Measurements from ENCODE around the gene ULK2. TPM values are rescaled to one million over a fixed set of nuclear protein-coding genes. Genes with fewer than 3 reads are reported as not detected.
A peak's percentile ranks its signal among the peaks of the same experiment; 100 is the strongest.
"Not testable (repeated sequence)": the region's sequence is repeated elsewhere in the genome, so short reads cannot be mapped to it uniquely, and the experiment has no call there.

ULK2 gene
- total RNA-seq, result 10 to 100 TPM; 16.1 to 17.1 TPM

- H3K9me3 Mint-ChIP-seq, result no peaks in the 10 kb centered on the region
- peak within 1 kb of the TSS; percentile 89 for H3K27ac Mint-ChIP-seq
- peaks cover 10% of the 10 kb centered on the region for H3K36me3 Mint-ChIP-seq (ENCODE audit: low read depth)
- DNase-seq, result peak; percentile 48
- H3K27me3 Mint-ChIP-seq, result no peaks in the 10 kb centered on the region
- ChIA-PET CTCF (interaction anchor here (0.6 to 1.5 kb wide), 3 partner anchors 9 to 141 kb away, joined by 3 to 6 read pairs (median 5); no protein-coding TSS in a partner anchor), POLR2A (no interaction called here)
- peaks cover 26% of the 10 kb centered on the region for H3K4me1 Mint-ChIP-seq
- H3K4me3 Mint-ChIP-seq, result peak within 1 kb of the TSS; percentile 80
Measured at GRCh38 chr17:19867329-19868078, at the start of gene ULK2. Gene ULK2, minus strand, starts transcription at chr17:19867936. Its CDS starts 519 bp downstream, at chr17:19867417.

DNA sequence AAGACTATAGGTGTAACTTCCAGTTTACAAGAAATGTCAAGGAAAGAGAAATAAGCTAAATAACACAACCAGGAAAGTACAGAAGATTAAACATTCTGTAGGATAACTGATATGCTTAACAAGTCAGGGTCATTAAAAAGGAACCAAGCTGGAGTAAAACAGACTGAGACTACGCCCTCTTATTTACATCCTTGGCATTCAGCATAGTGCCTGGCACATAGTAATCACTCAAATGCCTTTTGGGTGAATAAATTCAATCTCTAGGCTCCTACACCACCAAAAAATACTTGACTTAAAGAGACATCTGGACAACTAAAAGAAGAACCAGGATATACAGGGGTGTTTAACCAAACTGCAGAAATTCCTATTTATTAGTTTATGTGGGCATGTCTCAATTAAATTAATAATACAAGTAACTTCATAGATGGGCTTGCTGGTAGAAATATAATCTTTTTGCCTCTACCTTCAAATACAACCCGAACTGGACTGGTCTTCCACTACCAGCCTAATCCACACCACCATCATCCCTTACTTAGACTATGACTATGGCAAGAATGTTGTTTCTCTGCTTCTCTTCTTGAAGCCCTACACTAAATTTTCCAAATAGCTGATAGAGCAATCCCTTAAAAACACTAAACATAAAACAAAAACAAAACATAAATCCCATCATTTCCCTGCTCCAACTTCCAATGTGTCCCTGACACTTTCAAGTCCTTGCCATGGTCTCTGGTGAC is 47.7 kb upstream of the ULK2 start:
- Mint-ChIP-seq H3K27me3 (no peaks in the 10 kb centered on the region), H3K9me3 (no peaks in the 10 kb centered on the region), H3K27ac (no peak overlapping the region), H3K4me3 (no peak overlapping the region), H3K36me3 (ENCODE audit: low read depth) (peaks cover 49% of the 10 kb centered on the region), H3K4me1 (peaks cover 16% of the 10 kb centered on the region)
- DNase-seq, result no peak
- CTCF ChIA-PET, result no interaction called here
- POLR2A ChIA-PET, result no interaction called here

GRCh38 chr17:19911033-19911432 is 43.3 kb upstream of the ULK2 start:
- Mint-ChIP-seq H3K4me1 (peaks cover 12% of the 10 kb centered on the region), H3K9me3 (no peaks in the 10 kb centered on the region), H3K4me3 (no peak overlapping the region), H3K36me3 (ENCODE audit: low read depth) (peaks cover 61% of the 10 kb centered on the region), H3K27me3 (no peaks in the 10 kb centered on the region), H3K27ac (no peak overlapping the region)
- CTCF ChIA-PET, result interaction anchor here (0.6 kb wide), 1 partner anchor 364 kb away, joined by 3 read pairs; no protein-coding TSS in a partner anchor
- POLR2A ChIA-PET, result no interaction called here
- DNase-seq, result no peak

DNA sequence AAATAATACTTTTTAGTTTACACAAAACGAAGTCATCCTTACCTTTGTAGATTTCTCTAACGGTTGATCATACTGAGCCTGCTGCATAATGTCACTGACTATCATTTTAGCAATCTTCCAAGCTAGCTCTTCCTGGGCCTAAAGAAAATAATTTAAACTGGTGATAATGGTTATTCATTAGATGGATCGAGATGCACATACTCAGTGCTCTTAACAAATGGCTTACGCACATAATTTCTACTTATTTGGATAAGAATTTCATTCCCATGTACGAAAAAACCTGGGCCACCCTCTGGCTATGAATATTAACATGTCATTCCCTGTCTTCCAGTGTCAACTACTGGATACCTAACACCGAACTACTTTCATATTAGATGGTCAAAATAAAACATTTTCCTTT is 41.4 kb upstream of the ULK2 start:
- ChIA-PET POLR2A (no interaction called here), CTCF (no interaction called here)
- Mint-ChIP-seq H3K9me3 (no peaks in the 10 kb centered on the region), H3K4me3 (no peak overlapping the region), H3K27me3 (no peaks in the 10 kb centered on the region), H3K27ac (no peak overlapping the region), H3K4me1 (peaks cover 7% of the 10 kb centered on the region), H3K36me3 (ENCODE audit: low read depth) (peaks cover 57% of the 10 kb centered on the region)
- DNase-seq, result no peak

GRCh38 chr17:19905502-19905901 is 37.8 kb upstream of the ULK2 start:
- ChIA-PET CTCF (no interaction called here), POLR2A (no interaction called here)
- Mint-ChIP-seq H3K4me3 (no peak overlapping the region), H3K9me3 (no peaks in the 10 kb centered on the region), H3K36me3 (ENCODE audit: low read depth) (peaks cover 57% of the 10 kb centered on the region), H3K27me3 (no peaks in the 10 kb centered on the region), H3K4me1 (no peaks in the 10 kb centered on the region), H3K27ac (no peak overlapping the region)
- DNase-seq, result no peak

GRCh38 chr17:19904924-19905323 is 37.2 kb upstream of the ULK2 start:
- Mint-ChIP-seq H3K4me3 (no peak overlapping the region), H3K4me1 (no peaks in the 10 kb centered on the region), H3K27me3 (no peaks in the 10 kb centered on the region), H3K9me3 (no peaks in the 10 kb centered on the region), H3K36me3 (ENCODE audit: low read depth) (peaks cover 56% of the 10 kb centered on the region), H3K27ac (no peak overlapping the region)
- ChIA-PET POLR2A (no interaction called here), CTCF (no interaction called here)
- no peak for DNase-seq

DNA sequence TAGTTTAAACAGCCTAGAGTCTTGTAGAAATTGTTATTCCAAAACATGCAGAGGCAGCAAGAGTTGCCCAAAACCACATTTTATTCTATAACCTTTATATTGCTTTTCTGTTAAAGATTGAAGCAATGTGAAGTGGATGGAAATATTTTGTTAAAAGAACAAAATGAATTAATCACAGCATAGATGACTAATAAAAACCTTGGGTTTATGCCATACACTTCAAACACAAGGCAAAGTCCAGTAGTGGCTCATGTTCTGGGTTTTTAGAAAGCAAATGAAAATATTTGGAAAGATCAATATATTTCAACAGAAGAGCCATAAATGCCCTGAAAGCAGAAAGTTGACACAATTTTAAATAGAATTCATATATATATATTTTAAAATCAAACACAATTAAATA is 36.7 kb upstream of the ULK2 start:
- no peak overlapping the region for H3K4me3 Mint-ChIP-seq
- POLR2A ChIA-PET, result no interaction called here
- no peak overlapping the region for H3K27ac Mint-ChIP-seq
- no peaks in the 10 kb centered on the region for H3K27me3 Mint-ChIP-seq
- no peaks in the 10 kb centered on the region for H3K4me1 Mint-ChIP-seq
- CTCF ChIA-PET, result no interaction called here
- H3K36me3 Mint-ChIP-seq (ENCODE audit: low read depth), result peaks cover 54% of the 10 kb centered on the region
- DNase-seq, result no peak
- H3K9me3 Mint-ChIP-seq, result no peaks in the 10 kb centered on the region

GRCh38 chr17:19900809-19901208 is 33.1 kb upstream of the ULK2 start:
- Mint-ChIP-seq H3K36me3 (ENCODE audit: low read depth) (peaks cover 30% of the 10 kb centered on the region), H3K9me3 (no peaks in the 10 kb centered on the region), H3K4me3 (no peak overlapping the region), H3K27me3 (no peaks in the 10 kb centered on the region), H3K27ac (no peak overlapping the region), H3K4me1 (no peaks in the 10 kb centered on the region)
- CTCF ChIA-PET, result no interaction called here
- DNase-seq, result no peak
- POLR2A ChIA-PET, result no interaction called here

GRCh38 chr17:19897903-19898302 is 30.2 kb upstream of the ULK2 start:
- H3K27me3 Mint-ChIP-seq, result no peaks in the 10 kb centered on the region
- no peaks in the 10 kb centered on the region for H3K4me1 Mint-ChIP-seq
- no peak for DNase-seq
- no peaks in the 10 kb centered on the region for H3K9me3 Mint-ChIP-seq
- POLR2A ChIA-PET, result no interaction called here
- no peak overlapping the region for H3K4me3 Mint-ChIP-seq
- no peak overlapping the region for H3K27ac Mint-ChIP-seq
- peaks cover 12% of the 10 kb centered on the region for H3K36me3 Mint-ChIP-seq (ENCODE audit: low read depth)
- CTCF ChIA-PET, result no interaction called here

- Mint-ChIP-seq H3K9me3 (no peaks in the 10 kb centered on the region), H3K36me3 (ENCODE audit: low read depth) (peaks cover 12% of the 10 kb centered on the region), H3K4me3 (no peak overlapping the region), H3K4me1 (no peaks in the 10 kb centered on the region), H3K27ac (peak overlapping the region; percentile 7), H3K27me3 (no peaks in the 10 kb centered on the region)
- ChIA-PET POLR2A (no interaction called here), CTCF (no interaction called here)
- DNase-seq, result no peak
Measured at GRCh38 chr17:19897090-19897837, 29.5 kb upstream of the ULK2 start.

DNA sequence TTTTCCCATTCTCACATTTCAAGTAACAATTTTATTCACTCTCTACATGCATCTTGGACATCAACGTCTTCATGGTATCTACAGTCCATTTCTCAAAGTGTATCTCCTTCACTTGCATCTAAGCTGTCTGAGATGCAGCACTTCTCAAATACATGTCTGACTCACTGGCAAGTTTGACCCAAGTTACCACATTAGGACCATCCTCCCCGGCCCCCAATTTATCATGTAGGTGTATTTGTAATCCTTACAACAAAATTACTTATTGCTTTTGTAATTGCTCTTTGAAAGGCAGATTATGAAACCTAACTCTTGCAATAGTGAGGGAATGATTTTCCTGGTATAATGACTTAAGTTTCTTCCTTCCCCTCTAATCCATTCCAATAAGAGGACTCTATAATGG is 28.9 kb upstream of the ULK2 start:
- H3K4me1 Mint-ChIP-seq, result no peaks in the 10 kb centered on the region
- peak overlapping the region; percentile 7 for H3K27ac Mint-ChIP-seq
- ChIA-PET POLR2A (no interaction called here), CTCF (no interaction called here)
- no peaks in the 10 kb centered on the region for H3K27me3 Mint-ChIP-seq
- peaks cover 12% of the 10 kb centered on the region for H3K36me3 Mint-ChIP-seq (ENCODE audit: low read depth)
- DNase-seq, result no peak
- H3K4me3 Mint-ChIP-seq, result no peak overlapping the region
- H3K9me3 Mint-ChIP-seq, result no peaks in the 10 kb centered on the region

DNA sequence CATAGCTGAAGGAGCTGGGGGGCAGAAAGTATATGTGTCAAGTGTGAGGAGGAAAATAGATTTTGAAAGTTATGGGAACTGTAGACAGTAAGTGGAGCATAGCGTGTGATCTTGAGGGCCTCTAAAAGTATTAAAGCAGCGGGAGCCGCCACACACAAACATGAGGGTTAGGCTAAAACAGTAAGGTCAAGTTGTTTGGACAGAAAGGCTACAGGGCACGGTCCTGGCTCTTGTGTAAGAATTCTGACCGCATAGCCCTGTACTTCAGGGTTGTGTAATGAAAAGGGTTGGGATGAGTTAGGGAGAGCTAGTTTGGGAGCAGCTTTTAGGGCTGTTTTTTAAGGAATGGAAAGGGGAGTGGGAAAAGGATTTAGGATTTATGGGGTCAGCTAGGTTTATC is 22.8 kb upstream of the ULK2 start:
- H3K9me3 Mint-ChIP-seq; H3K36me3 Mint-ChIP-seq (ENCODE audit: low read depth); POLR2A ChIA-PET; H3K27me3 Mint-ChIP-seq; H3K4me3 Mint-ChIP-seq; H3K27ac Mint-ChIP-seq; H3K4me1 Mint-ChIP-seq; DNase-seq: not testable (repeated sequence)
- CTCF ChIA-PET, result interaction anchor here (0.6 kb wide), 1 partner anchor 374 kb away, joined by 3 read pairs; no protein-coding TSS in a partner anchor

GRCh38 chr17:19890001-19890400 is 22.3 kb upstream of the ULK2 start:
- H3K4me3 Mint-ChIP-seq; H3K9me3 Mint-ChIP-seq; H3K4me1 Mint-ChIP-seq; H3K27ac Mint-ChIP-seq; CTCF ChIA-PET; DNase-seq; H3K27me3 Mint-ChIP-seq; H3K36me3 Mint-ChIP-seq (ENCODE audit: low read depth); POLR2A ChIA-PET: not testable (repeated sequence)

All from activated CD4-positive, alpha-beta T cell treated with anti-CD3 and anti-CD28 coated beads, Interleukin-2, amount 10 ng/mL, durations not matched to agents 7 days and 5 days (primary cell).